Middle frontal gyrus (tissue), 1 donor: ENCODE measurements around the gene BRINP3.

Experiments
- DNase-seq: peaks from one replicate; pipeline ENCODE4 v3.0.0-alpha.2; 2015; ENCODE audit warnings: low spot score; ENCODE audit errors: extremely low spot score

BRINP3 gene

GRCh38 chr1:190192627-190193026 lies 285.0 kb downstream of the BRINP3 start:
- DNase-seq, result no peak

- no peak for DNase-seq
These were observed 294.1 kb downstream of the BRINP3 start for GRCh38 chr1:190183588-190183987.

GRCh38 chr1:190179817-190180216 lies 297.8 kb downstream of the BRINP3 start:
- no peak for DNase-seq

- no peak for DNase-seq
These were observed 298.8 kb downstream of the BRINP3 start for GRCh38 chr1:190178827-190179226.

GRCh38 chr1:190177555-190177954 lies 300.1 kb downstream of the BRINP3 start:
- DNase-seq, result no peak

GRCh38 chr1:190176776-190177175 lies 300.9 kb downstream of the BRINP3 start:
- no peak for DNase-seq

- DNase-seq, result no peak
These were observed 302.3 kb downstream of the BRINP3 start for GRCh38 chr1:190175320-190175719.

GRCh38 chr1:190172651-190173430 lies 304.8 kb downstream of the BRINP3 start:
- DNase-seq, result no peak

- DNase-seq, result no peak
These were observed 307.3 kb downstream of the BRINP3 start for GRCh38 chr1:190170321-190170720.

GRCh38 chr1:190169311-190170067 lies 308.2 kb downstream of the BRINP3 start:
- no peak for DNase-seq

- no peak for DNase-seq
These were observed 308.8 kb downstream of the BRINP3 start for GRCh38 chr1:190168893-190169280.

- no peak for DNase-seq
These were observed 309.4 kb downstream of the BRINP3 start for GRCh38 chr1:190168116-190168892.

GRCh38 chr1:190159146-190159545 lies 318.5 kb downstream of the BRINP3 start:
- no peak for DNase-seq

GRCh38 chr1:190154744-190155143 lies 322.9 kb downstream of the BRINP3 start:
- no peak for DNase-seq

GRCh38 chr1:190147616-190148015 lies 330.0 kb downstream of the BRINP3 start:
- DNase-seq, result no peak

- no peak for DNase-seq
These were observed 333.0 kb downstream of the BRINP3 start for GRCh38 chr1:190144650-190145049.

- DNase-seq, result no peak
These were observed 337.0 kb downstream of the BRINP3 start for GRCh38 chr1:190140644-190141043.

GRCh38 chr1:190138702-190139101 lies 339.0 kb downstream of the BRINP3 start:
- DNase-seq, result no peak

- no peak for DNase-seq
These were observed 339.4 kb downstream of the BRINP3 start for GRCh38 chr1:190138266-190138665.

GRCh38 chr1:190129366-190129765 lies 348.3 kb downstream of the BRINP3 start:
- DNase-seq, result no peak

GRCh38 chr1:190126728-190127127 lies 350.9 kb downstream of the BRINP3 start:
- no peak for DNase-seq

- DNase-seq, result no peak
These were observed 353.6 kb downstream of the BRINP3 start for GRCh38 chr1:190124068-190124467.
